Measurements from ENCODE around the gene EPHX1. TPM values are rescaled to one million over a fixed set of nuclear protein-coding genes. Genes with fewer than 3 reads are reported as not detected.

The EPHX1 gene
- total and polyA plus RNA-seq, 2 of the 8 experiments (the other 6 are each of a cell fraction or from before 2014, with no cell fraction given): 45.3 to 79.1 TPM

DNA sequence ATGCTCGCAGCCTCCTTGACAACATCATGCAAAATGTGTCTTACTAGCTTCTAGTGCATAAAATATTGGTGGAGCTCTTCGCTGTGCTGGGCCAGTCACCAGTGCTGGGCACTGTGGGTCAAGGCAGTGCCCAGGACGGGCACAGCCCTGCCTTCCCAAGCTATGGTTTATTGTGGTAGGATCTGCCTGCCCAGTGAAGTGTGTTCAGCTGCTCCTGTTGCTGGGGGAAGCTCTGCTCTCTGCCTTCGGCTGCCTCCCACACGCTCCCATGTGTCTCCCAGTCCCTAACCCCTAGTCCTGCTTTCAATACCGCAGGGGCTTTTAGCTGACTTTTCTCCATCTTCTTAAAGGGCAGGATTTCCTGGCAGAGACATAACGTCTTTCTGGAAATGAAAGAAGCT, 15.7 kb downstream of the EPHX1 start:
- CTCF ChIA-PET (ENCODE audit: partially characterized antibody): interaction anchor here (0.6 to 4.7 kb wide), 15 partner anchors 8 to 352 kb away, joined by 3 to 46 read pairs (median 4); partner anchors contain the start of genes SRP9 and TMEM63A
- Histone ChIP-seq H3K9me3 (ENCODE audit: insufficient read depth in 2 of 2, low read depth in 1 of 2, low read length in 1 of 2) (no peaks in the 10 kb centered on the region), H3K79me1 (ENCODE audit: low read depth, low read length) (peaks cover 9% of the 10 kb centered on the region; the same call in 1 of the 2 replicates), H3K4ac (replicated peaks; ENCODE audit: insufficient read length, low read depth, low read length) (no peak overlapping the region), H3K36me3 (ENCODE audit: control insufficient read depth in 2 of 4, insufficient read depth in 4 of 4, low read length in 3 of 4) (peaks cover 0 to 7% (median 0%) of the 10 kb centered on the region in 4 experiments; a peak in 2 of 8 replicates), H3K4me2 (ENCODE audit: insufficient read depth in 1 of 2, low read depth in 2 of 2, low read length in 2 of 2) (no peak overlapping the region), H4K8ac (ENCODE audit: extremely low read depth, insufficient read depth, low read length) (no peak overlapping the region), H3K27ac (ENCODE audit: low read depth, low read length) (no peak overlapping the region), H3K27me3 (replicated peaks in 1 of 4; ENCODE audit: control insufficient read depth in 3 of 4, extremely low read depth in 1 of 4, insufficient read depth in 3 of 4, low read length in 3 of 4) (no peaks in the 10 kb centered on the region), H2AK5ac (ENCODE audit: low read depth, low read length) (no peak overlapping the region), H3K9ac (replicated peaks in 1 of 4; ENCODE audit: extremely low read depth in 1 of 4, low read depth in 3 of 4, low read length in 3 of 4) (no peak overlapping the region), H2BK5ac (ENCODE audit: low read depth, low read length) (peak overlapping the region; percentile 46; the same call in 1 of the 2 replicates), H2BK20ac (ENCODE audit: low read length) (no peak overlapping the region), H3K4me3 (ENCODE audit: extremely low read depth in 1 of 4, insufficient read depth in 2 of 4, low read depth in 3 of 4, low read length in 4 of 4) (no peak overlapping the region), H3K56ac (replicated peaks; ENCODE audit: insufficient read length, low read depth, low read length) (no peak overlapping the region), H4K5ac (ENCODE audit: insufficient read length, low read depth, low read length) (no peak overlapping the region), H2BK120ac (replicated peaks; ENCODE audit: low read depth, low read length) (no peak overlapping the region), H3K79me2 (ENCODE audit: control insufficient read depth in 1 of 2, insufficient read depth in 2 of 2, low read length in 2 of 2) (peaks cover 0 to 4% of the 10 kb centered on the region in 2 experiments; a peak in 1 of 4 replicates), H4K20me1 (replicated peaks in 1 of 2; ENCODE audit: control insufficient read depth in 1 of 2, insufficient read depth in 2 of 2, low read length in 2 of 2) (peaks cover 2 to 9% of the 10 kb centered on the region in 2 experiments), H4K91ac (replicated peaks; ENCODE audit: insufficient read length, low read length) (no peak overlapping the region), H3K4me1 (replicated peaks in 1 of 4; ENCODE audit: control insufficient read depth in 3 of 4, insufficient read depth in 4 of 4, low read length in 3 of 4) (peaks cover 6 to 17% (median 11%) of the 10 kb centered on the region in 4 experiments; a peak in 6 of 7 replicates), H3K14ac (ENCODE audit: insufficient read length) (no peak overlapping the region), H2BK15ac (ENCODE audit: low read length) (peak overlapping the region; percentile 61; the same call in 1 of the 2 replicates), H2AFZ (ENCODE audit: low read length) (no peak overlapping the region), H3K23me2 (ENCODE audit: low read depth, low read length) (no peaks in the 10 kb centered on the region), H3K23ac (ENCODE audit: insufficient read length) (no peak overlapping the region), H2BK12ac (ENCODE audit: low read depth, low read length) (no peak overlapping the region), H3K18ac (ENCODE audit: extremely low read depth, low read length) (no peak overlapping the region)
- 78% methylated on average over 7 of the region's 7 CpGs; no CpG with 5 or more reads in 1 of the 2 experiments for WGBS, 2 experiments (ENCODE audit: extremely low coverage in 1 of 2, insufficient coverage in 1 of 2, insufficient read length in 1 of 2, insufficient replicate concordance in 2 of 2, low coverage in 1 of 2, low lambda C conversion rate in 2 of 2, missing lambda C conversion rate in 1 of 2)
- TF ChIP-seq KDM4A (IDR thresholded peaks at IDR 0.05; ENCODE audit: low read depth, low read length, severe bottlenecking) (no peak), HDAC2 (IDR thresholded peaks at IDR 0.05; ENCODE audit: borderline replicate concordance in 1 of 2, low read depth in 2 of 2, low read length in 2 of 2) (no peak), TAF1 (IDR thresholded peaks at IDR 0.05; ENCODE audit: low read depth, low read length) (no peak), EZH2 (IDR thresholded peaks at IDR 0.05; ENCODE audit: low read depth, low read length, severe bottlenecking) (no peak), CBX5 (IDR thresholded peaks at IDR 0.05; ENCODE audit: low read depth, low read length) (no peak)
- POLR2A ChIA-PET (ENCODE audit: partially characterized antibody): interaction anchor here (1.0 to 3.3 kb wide), 7 partner anchors 8 to 236 kb away, joined by 3 to 15 read pairs (median 4); no protein-coding TSS in a partner anchor
- DNase-seq (ENCODE audit: low read depth in 1 of 2, low spot score in 2 of 2) (no peak), FAIRE-seq (no peak)
